Upper lobe of right lung (tissue), 1 donor: ENCODE measurements around the gene SLC12A4. TPM values are rescaled to one million over a fixed set of nuclear protein-coding genes. Genes with fewer than 3 reads are reported as not detected.
"Not testable (repeated sequence)": the region's sequence is repeated elsewhere in the genome, so short reads cannot be mapped to it uniquely, and the experiment has no call there.

Experiments
- ATAC-seq: fragments of 200-7000 bp; cut with Tn5 transposase; one replicate; pipeline ENCODE4 v1.9.1; 2020; ENCODE audit warnings: mild to moderate bottlenecking, moderate library complexity
- DNase-seq: peaks from one replicate; pipeline ENCODE4 v3.0.0-alpha.2; 2020
- H3K27ac ChIP-seq: fragments of 200-600 bp; one replicate; pipeline ENCODE4 v1.8.0; 2022
- H3K27me3 ChIP-seq: fragments of 200-600 bp; one replicate; pipeline ENCODE4 v1.8.0; 2022; ENCODE audit warnings: mild to moderate bottlenecking
- H3K36me3 ChIP-seq: fragments of 200-600 bp; one replicate; pipeline ENCODE4 v1.8.0; 2022
- H3K4me1 ChIP-seq: fragments of 200-600 bp; one replicate; pipeline ENCODE4 v1.8.0; 2022
- H3K4me3 ChIP-seq: fragments of 200-600 bp; one replicate; pipeline ENCODE4 v1.8.0; 2022; ENCODE audit warnings: mild to moderate bottlenecking
- H3K9me3 ChIP-seq: fragments of 200-600 bp; one replicate; pipeline ENCODE4 v1.8.0; 2022
- intact Hi-C: fragments of 100-400 bp; cut with DNase I; formaldehyde crosslinking; loops from one replicate; pipeline ENCODE4 v1.11.0; 2022
- total RNA-seq: library from RNA; stranded (reverse); fragmentation: NEBNext Ultra II Directional; extraction: Animal tissue kit (Norgen Biotek cat#: 25700); gene quantifications from one replicate; pipeline ENCODE4 v1.2.1, GENCODE V29; 2021
- TF ChIP-seq, protein P1 (sequence below): fragments of 200-600 bp; IDR thresholded peaks from one replicate; pipeline ENCODE4 v1.8.0; 2022; ENCODE audit warnings: antibody characterized with exemption
- donor health status: DM: no; HTN: yes; CAD: no; lungs with severe emphysema.

SLC12A4 gene
- total RNA-seq, 1 donor from 2014 or later = 102 TPM

- Histone ChIP-seq H3K27ac (no peak overlapping the region), H3K36me3 (peaks cover 53% of the 10 kb centered on the region), H3K9me3 (no peaks in the 10 kb centered on the region), H3K4me1 (peaks cover 16% of the 10 kb centered on the region), H3K4me3 (no peak overlapping the region), H3K27me3 (no peaks in the 10 kb centered on the region)
- TF ChIP-seq, protein P1, sequence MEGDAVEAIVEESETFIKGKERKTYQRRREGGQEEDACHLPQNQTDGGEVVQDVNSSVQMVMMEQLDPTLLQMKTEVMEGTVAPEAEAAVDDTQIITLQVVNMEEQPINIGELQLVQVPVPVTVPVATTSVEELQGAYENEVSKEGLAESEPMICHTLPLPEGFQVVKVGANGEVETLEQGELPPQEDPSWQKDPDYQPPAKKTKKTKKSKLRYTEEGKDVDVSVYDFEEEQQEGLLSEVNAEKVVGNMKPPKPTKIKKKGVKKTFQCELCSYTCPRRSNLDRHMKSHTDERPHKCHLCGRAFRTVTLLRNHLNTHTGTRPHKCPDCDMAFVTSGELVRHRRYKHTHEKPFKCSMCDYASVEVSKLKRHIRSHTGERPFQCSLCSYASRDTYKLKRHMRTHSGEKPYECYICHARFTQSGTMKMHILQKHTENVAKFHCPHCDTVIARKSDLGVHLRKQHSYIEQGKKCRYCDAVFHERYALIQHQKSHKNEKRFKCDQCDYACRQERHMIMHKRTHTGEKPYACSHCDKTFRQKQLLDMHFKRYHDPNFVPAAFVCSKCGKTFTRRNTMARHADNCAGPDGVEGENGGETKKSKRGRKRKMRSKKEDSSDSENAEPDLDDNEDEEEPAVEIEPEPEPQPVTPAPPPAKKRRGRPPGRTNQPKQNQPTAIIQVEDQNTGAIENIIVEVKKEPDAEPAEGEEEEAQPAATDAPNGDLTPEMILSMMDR = peak; percentile 61
- intact Hi-C loops = no loop called here
- ATAC-seq (peak; percentile 58), DNase-seq (no peak)
Measured at GRCh38 chr16:67942200-67942509, 26.3 kb downstream of the SLC12A4 start.

DNA sequence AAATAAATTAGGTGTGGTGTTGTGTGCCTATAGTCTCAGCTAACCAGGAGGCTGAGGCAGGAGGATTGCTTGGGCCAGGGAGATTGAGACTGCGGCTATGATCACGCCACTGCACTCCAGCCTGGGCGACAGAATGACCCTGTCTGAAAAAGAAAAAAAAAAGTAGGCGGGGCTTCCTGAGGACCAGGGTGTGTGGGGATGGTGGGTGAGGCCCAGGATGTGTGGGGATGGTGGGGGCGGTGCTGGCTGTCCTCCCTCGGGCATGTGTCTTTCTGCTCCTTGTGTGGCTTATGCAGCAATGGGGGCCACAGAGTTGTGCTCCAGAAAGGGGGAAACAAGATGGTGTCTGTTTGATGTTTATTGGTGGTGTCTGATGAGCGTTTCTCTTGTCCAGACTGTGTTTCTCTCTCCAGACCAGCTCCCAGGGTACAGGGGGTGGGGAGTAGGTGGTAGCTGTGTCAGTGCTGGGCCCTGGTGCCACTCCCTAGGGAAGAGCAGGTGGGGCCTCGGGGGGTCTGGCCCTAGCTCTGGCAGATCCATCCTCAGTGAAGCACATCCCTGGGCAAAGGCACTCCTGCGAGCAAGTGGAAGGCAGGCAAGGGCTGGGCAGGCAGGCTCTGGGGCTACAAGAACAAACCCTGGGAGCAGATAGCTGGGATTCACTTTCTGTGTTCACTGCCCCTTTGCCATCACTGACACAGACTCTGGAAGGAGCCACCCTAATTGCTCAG lies 26.8 kb downstream of the SLC12A4 start:
- Histone ChIP-seq H3K4me3 (no peak overlapping the region), H3K27me3 (no peaks in the 10 kb centered on the region), H3K27ac (no peak overlapping the region), H3K4me1 (peaks cover 18% of the 10 kb centered on the region), H3K36me3 (peaks cover 48% of the 10 kb centered on the region), H3K9me3 (no peaks in the 10 kb centered on the region)
- ATAC-seq (no peak), DNase-seq (no peak)
- intact Hi-C loops = no loop called here
- TF ChIP-seq, protein P1 = no peak

DNA sequence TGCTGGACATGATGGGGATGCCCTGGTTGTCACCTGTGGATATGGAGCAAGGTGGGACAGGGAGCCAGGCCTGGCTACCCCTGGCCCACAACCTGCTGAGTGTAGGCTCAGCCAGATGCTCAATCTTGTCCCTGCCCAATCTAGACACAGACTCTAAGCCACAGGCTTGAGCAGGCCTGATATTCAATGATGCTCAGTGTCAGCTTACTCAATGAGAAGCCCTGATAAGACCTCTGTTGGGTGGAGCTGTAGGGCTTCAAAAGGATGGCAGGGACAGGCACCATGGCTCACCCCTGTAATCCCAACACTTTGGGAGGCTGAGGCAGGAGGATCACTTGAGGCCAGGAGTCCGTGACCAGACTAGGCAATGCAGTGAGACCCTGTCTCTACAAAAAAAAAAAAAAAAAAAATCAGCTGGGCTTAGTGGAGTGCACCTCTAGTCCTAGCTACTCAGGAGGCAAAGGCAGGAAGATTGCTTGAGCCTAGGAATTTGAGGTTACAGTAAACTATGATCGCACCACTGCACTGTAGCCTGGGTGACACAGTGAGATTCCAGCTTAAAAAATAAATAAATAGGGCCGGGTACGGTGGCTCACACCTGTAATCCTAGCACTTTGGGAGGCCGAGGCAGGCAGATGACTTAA lies 27.9 kb downstream of the SLC12A4 start:
- Histone ChIP-seq H3K27me3 (no peaks in the 10 kb centered on the region), H3K36me3 (peaks cover 37% of the 10 kb centered on the region), H3K4me3 (no peak overlapping the region), H3K9me3 (no peaks in the 10 kb centered on the region), H3K27ac (no peak overlapping the region), H3K4me1 (peaks cover 18% of the 10 kb centered on the region)
- DNase-seq (no peak), ATAC-seq (no peak)
- intact Hi-C loops = no loop called here
- TF ChIP-seq, protein P1 = no peak

- Histone ChIP-seq H3K4me3 (no peak overlapping the region), H3K4me1 (peaks cover 21% of the 10 kb centered on the region), H3K36me3 (peaks cover 33% of the 10 kb centered on the region), H3K27me3 (no peaks in the 10 kb centered on the region), H3K27ac (no peak overlapping the region), H3K9me3 (no peaks in the 10 kb centered on the region)
- no peak for DNase-seq
- TF ChIP-seq, protein P1 = no peak
- no peak for ATAC-seq
- intact Hi-C loops = no loop called here
Measured at GRCh38 chr16:67939507-67940445, 28.7 kb downstream of the SLC12A4 start.

DNA sequence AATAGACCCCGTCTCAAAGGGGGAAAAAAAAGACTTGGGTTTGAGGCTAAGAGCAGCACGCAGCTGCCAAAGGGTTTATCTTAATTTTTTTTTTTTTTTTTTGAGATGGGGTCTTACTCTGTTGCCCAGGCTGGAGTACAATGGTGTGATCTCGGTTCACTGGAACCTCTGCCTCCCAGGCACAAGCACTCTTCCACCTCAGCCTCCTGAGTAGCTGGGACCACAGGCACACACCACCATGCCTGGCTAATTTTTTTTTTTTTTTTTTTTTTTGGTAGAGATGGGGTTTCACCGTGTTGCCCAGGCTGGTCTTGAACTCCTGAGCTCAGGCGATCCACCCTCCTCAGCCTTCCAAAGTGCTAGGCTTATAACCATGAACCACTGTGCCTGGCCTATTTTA lies 30.7 kb downstream of the SLC12A4 start:
- intact Hi-C loops, H3K27ac ChIP-seq, H3K9me3 ChIP-seq: not testable (repeated sequence)

More for the DNA sequence above, 30.7 kb downstream of the SLC12A4 start:
- not testable (repeated sequence) for H3K4me3 ChIP-seq, ATAC-seq, H3K27me3 ChIP-seq, DNase-seq
- H3K4me1 ChIP-seq = peaks cover 17% of the 10 kb centered on the region
- peaks cover 35% of the 10 kb centered on the region for H3K36me3 ChIP-seq
